ENCODE results near the gene ANKRD35.
"Not testable (repeated sequence)": the region's sequence is repeated elsewhere in the genome, so short reads cannot be mapped to it uniquely, and the experiment has no call there.

The ANKRD35 gene

GRCh38 chr1:145826030-145826429 lies 59.6 kb downstream of the ANKRD35 start:
- H3K36me3 Mint-ChIP-seq (ENCODE audit: low read depth): peaks cover 51% of the 10 kb centered on the region
- H3K4me3 Mint-ChIP-seq: peak overlapping the region; percentile 91 to 100 (median 100)
- no peaks in the 10 kb centered on the region for H3K9me3 Mint-ChIP-seq
- H3K27me3 Mint-ChIP-seq (ENCODE audit: low read depth): no peaks in the 10 kb centered on the region
- peak overlapping the region; percentile 62 to 84 (median 67) for H3K27ac Mint-ChIP-seq
- peaks cover 18% of the 10 kb centered on the region for H3K4me1 Mint-ChIP-seq
- no peak for TF ChIP-seq CTCF (IDR thresholded peaks at IDR 0.05; ENCODE audit: unreplicated experiment in 3 of 3)

DNA sequence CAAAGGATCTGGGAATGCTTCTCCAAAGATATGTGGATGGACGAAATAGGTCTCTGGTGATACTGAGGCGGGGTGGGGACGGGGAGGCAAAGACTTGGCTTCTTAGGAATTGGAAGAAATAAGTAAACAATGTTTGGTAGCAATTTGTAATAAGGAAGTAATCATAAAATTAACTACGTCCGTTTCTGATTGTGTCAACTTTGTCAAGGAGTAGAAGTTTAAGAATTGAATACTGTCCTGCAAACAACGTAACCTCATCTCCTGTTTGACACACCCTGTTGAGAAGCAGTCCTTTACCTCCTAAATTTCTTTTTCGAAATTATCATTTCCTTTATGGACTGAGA lies 61.2 kb downstream of the ANKRD35 start:
- Mint-ChIP-seq H3K27me3 (ENCODE audit: low read depth) (no peaks in the 10 kb centered on the region), H3K36me3 (ENCODE audit: low read depth) (peaks cover 38% of the 10 kb centered on the region), H3K4me1 (peaks cover 18% of the 10 kb centered on the region), H3K4me3 (peak overlapping the region; percentile 100), H3K27ac (peak overlapping the region; percentile 98 to 99 (median 99)), H3K9me3 (no peaks in the 10 kb centered on the region)
- no peak for TF ChIP-seq CTCF (IDR thresholded peaks at IDR 0.05; ENCODE audit: unreplicated experiment in 3 of 3)

DNA sequence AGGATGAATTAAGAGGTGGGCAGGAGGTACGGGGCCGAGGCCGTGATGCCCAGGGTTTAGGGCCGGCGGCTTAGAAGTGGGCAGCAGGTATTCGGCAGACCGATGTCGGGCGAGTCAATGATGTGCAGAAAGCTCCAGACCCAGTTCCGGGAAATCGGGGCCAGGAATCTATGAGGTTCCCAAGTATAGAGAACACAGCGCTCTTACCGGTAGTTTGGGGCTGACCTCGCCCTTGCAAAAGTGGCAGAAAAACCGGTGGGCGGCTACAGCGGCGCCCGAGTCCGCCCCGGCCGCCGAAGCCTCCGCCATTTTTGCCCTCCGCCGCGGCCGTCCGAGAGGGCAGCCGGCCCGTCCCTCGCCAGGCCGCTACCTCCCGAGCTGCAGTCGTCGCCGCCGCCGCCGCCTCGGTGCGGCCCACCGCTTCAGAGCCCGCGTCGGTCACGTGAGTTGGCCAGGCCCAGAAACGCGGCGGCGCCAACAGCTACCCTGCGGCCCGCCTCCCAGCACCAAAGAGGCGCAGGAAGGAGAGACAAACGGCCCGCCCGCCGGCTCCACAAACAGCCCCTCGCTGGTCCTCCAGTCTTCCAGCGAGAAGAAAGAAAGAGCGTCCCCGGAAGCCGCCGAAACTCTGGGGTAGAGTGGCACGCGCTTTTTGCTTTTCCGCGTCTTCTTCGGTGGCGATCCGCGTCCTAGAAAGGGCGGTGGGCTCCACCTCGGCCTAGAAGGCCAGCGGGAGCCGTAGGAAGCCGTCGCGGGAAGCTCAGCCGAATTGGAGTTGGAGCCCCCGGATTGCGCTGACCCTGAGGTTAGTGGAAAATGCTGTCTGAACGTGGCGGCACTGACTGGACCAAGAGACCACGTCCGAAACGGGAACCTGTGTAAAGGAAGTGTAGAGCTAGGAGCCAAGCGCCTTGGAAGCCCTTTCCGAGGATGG lies 61.8 kb downstream of the ANKRD35 start, which contains the start of the genes POLR3C and RNF115:
POLR3C (plus strand) TSS at position 636 of the 934 bp plus-strand sequence. CDS start 1,577 bp downstream, outside the sequence.
RNF115 (minus strand) TSS at position 531 of the 934 bp plus-strand sequence; CDS start at position 309, 222 bp downstream.
- peak within 1 kb of the TSS; percentile 98 to 99 (median 99) for H3K27ac Mint-ChIP-seq
- no peaks in the 10 kb centered on the region for H3K27me3 Mint-ChIP-seq (ENCODE audit: low read depth)
- H3K4me1 Mint-ChIP-seq: peaks cover 18% of the 10 kb centered on the region
- TF ChIP-seq CTCF (IDR thresholded peaks at IDR 0.05; ENCODE audit: unreplicated experiment in 3 of 3): no peak
- H3K9me3 Mint-ChIP-seq: no peaks in the 10 kb centered on the region
- H3K36me3 Mint-ChIP-seq (ENCODE audit: low read depth): peaks cover 34% of the 10 kb centered on the region
- peak within 1 kb of the TSS; percentile 100 for H3K4me3 Mint-ChIP-seq

DNA sequence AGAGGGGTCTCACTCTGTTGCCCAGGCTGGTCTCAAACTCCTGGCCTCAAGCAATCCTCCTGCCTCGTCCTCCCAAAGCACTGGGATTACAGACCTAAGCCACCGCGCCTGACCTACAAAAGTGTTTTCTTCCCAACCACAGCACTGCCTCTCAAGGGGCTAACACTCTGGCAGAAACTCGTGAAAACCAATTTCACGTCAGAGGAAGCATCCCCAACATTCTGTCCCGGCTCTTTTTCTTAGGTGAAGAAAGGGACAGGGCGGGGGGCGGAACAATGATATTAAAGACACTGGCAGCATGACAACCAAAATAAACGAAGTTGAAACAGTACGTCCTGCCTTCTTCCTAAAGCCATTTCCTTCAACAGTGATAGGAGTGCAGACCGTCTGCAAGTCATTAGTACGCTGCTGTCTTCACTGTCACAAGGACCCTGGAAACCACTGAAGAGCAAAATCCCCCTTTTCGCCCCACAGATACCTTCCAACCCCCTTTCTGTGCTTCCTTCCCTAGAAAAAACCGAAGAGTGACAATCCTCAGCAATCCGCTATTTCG lies 62.8 kb downstream of the ANKRD35 start:
- not testable (repeated sequence) for H3K27me3 Mint-ChIP-seq (ENCODE audit: low read depth); H3K9me3 Mint-ChIP-seq
- peaks cover 18% of the 10 kb centered on the region for H3K4me1 Mint-ChIP-seq
- peak overlapping the region in 2 of 3 experiments; percentile 99 for H3K27ac Mint-ChIP-seq
- H3K4me3 Mint-ChIP-seq: peak overlapping the region in 2 of 3 experiments; percentile 30 to 43
- peaks cover 25% of the 10 kb centered on the region for H3K36me3 Mint-ChIP-seq (ENCODE audit: low read depth)

- not testable (repeated sequence) for H3K27me3 Mint-ChIP-seq (ENCODE audit: low read depth); H3K27ac Mint-ChIP-seq; H3K36me3 Mint-ChIP-seq (ENCODE audit: low read depth); H3K4me1 Mint-ChIP-seq; H3K4me3 Mint-ChIP-seq; H3K9me3 Mint-ChIP-seq
Measured at GRCh38 chr1:145818095-145818494, 67.6 kb downstream of the ANKRD35 start.
